SW 1271 (cell line): ENCODE data around the gene PITX2.

Experiments
- DNase-seq, 2 experiments: peaks; one replicate each; lab custom pipeline; 2025; lab: John Stamatoyannopoulos, UW

Gene PITX2

GRCh38 chr4:110623718-110624397 lies 981 bp upstream of the PITX2 start:
- no peak for DNase-seq

- peak in 1 of 2 experiments; percentile 29 for DNase-seq
Measured at GRCh38 chr4:110621839-110622751, 782 bp downstream of the PITX2 start.

- DNase-seq: no peak
Measured at GRCh38 chr4:110621328-110621812, 1.5 kb downstream of the PITX2 start.

GRCh38 chr4:110620691-110621327 lies 2.1 kb downstream of the PITX2 start:
- DNase-seq: no peak

- DNase-seq: no peak
Measured at GRCh38 chr4:110620322-110620690, 2.6 kb downstream of the PITX2 start.

GRCh38 chr4:110619463-110620247 lies 3.2 kb downstream of the PITX2 start:
- DNase-seq: no peak

GRCh38 chr4:110618581-110619462 lies 4.1 kb downstream of the PITX2 start:
- DNase-seq: no peak

- no peak for DNase-seq
Measured at GRCh38 chr4:110617646-110618580, 5.0 kb downstream of the PITX2 start.

- no peak for DNase-seq
Measured at GRCh38 chr4:110617075-110617640, 5.7 kb downstream of the PITX2 start.

GRCh38 chr4:110616238-110617074 lies 6.4 kb downstream of the PITX2 start:
- DNase-seq: no peak

- DNase-seq: no peak
Measured at GRCh38 chr4:110615353-110616237, 7.3 kb downstream of the PITX2 start.

GRCh38 chr4:110614976-110615352 lies 7.9 kb downstream of the PITX2 start:
- DNase-seq: no peak

GRCh38 chr4:110614173-110614963 lies 8.5 kb downstream of the PITX2 start:
- DNase-seq: no peak

- DNase-seq: no peak
Measured at GRCh38 chr4:110613745-110614144, 9.1 kb downstream of the PITX2 start.

GRCh38 chr4:110612631-110613269 lies 10.1 kb downstream of the PITX2 start:
- DNase-seq: no peak

GRCh38 chr4:110611968-110612447 lies 10.9 kb downstream of the PITX2 start:
- no peak for DNase-seq
